A673 (cell line): ENCODE measurements around the gene AGAP1. TPM values are rescaled to one million over a fixed set of nuclear protein-coding genes. Genes with fewer than 3 reads are reported as not detected.

Source experiments
- BruUV-seq: library from RNA; stranded (reverse); fragments of 400-500 nt; replicated peaks from 2 replicates; lab custom pipeline; 2021; lab: Mats Ljungman, UMichigan
- CTCF ChIA-PET: fragments of 300-600 bp; sonication (Branson Sonifier 250); formaldehyde crosslinking; loops from one replicate; lab custom pipeline; 2022; ENCODE audit warnings: antibody characterized with exemption; lab: Charles Lee
- POLR2A ChIA-PET: fragments of 300-600 bp; sonication (Branson Sonifier 250); formaldehyde crosslinking; loops from one replicate; lab custom pipeline; 2022; ENCODE audit warnings: antibody characterized with exemption; ENCODE audit not compliant: low non-redundant PET; lab: Charles Lee
- DNase-seq: peaks from one replicate; pipeline ENCODE4 v3.0.0-alpha.2; 2015; ENCODE audit warnings: low spot score
- H3K27ac ChIP-seq: fragments of 200-600 bp; sonication (generic); 2 replicates; pipeline ENCODE4 v1.5.1; 2016; ENCODE audit warnings: mixed run types, low read depth, mild to moderate bottlenecking, mixed read lengths, antibody characterized with exemption, low read length; ENCODE audit not compliant: poor library complexity, severe bottlenecking
- H3K27me3 ChIP-seq: fragments of 200-600 bp; sonication (generic); replicated peaks from 2 replicates; pipeline ENCODE4 v1.6.1; 2017; ENCODE audit warnings: mixed run types, low read depth, mild to moderate bottlenecking, mixed read lengths, antibody characterized with exemption, low read length; ENCODE audit not compliant: insufficient read depth, poor library complexity
- H3K36me3 ChIP-seq: fragments of 200-600 bp; sonication (generic); 2 replicates; pipeline ENCODE4 v1.6.1; 2016; ENCODE audit warnings: mixed run types, mild to moderate bottlenecking, mixed read lengths, antibody characterized with exemption, low read length; ENCODE audit not compliant: insufficient read depth, poor library complexity, severe bottlenecking
- H3K4me1 ChIP-seq: fragments of 200-600 bp; sonication (generic); 2 replicates; pipeline ENCODE4 v1.6.1; 2017; ENCODE audit warnings: mixed run types, mild to moderate bottlenecking, mixed read lengths, antibody characterized with exemption, low read length; ENCODE audit not compliant: insufficient read depth, poor library complexity, severe bottlenecking
- H3K4me3 ChIP-seq: fragments of 200-600 bp; sonication (generic); 2 replicates; pipeline ENCODE4 v1.5.1; 2016; ENCODE audit warnings: low read depth, mixed run types, mild to moderate bottlenecking, mixed read lengths, low read length; ENCODE audit not compliant: poor library complexity, severe bottlenecking
- H3K9me3 ChIP-seq: fragments of 200-600 bp; sonication (generic); 2 replicates; pipeline ENCODE4 v1.6.1; 2016; ENCODE audit warnings: mixed run types, low read depth, mild to moderate bottlenecking, mixed read lengths, antibody characterized with exemption, low read length; ENCODE audit not compliant: poor library complexity, severe bottlenecking
- EZH2 ChIP-seq: fragments of 200-600 bp; sonication (generic); IDR thresholded peaks from 2 replicates; pipeline ENCODE4 v1.6.1; 2017; ENCODE audit warnings: borderline replicate concordance, low read depth, mild to moderate bottlenecking, mixed read lengths, antibody characterized with exemption, low read length; ENCODE audit not compliant: poor library complexity, severe bottlenecking
- intact Hi-C: fragments of 100-400 bp; cut with micrococcal nuclease; formaldehyde crosslinking; loops from one replicate; pipeline ENCODE4 v1.10.0; 2022; ENCODE audit not compliant: unreplicated experiment
- total RNA-seq: library from RNA; stranded (reverse); gene quantifications from 2 replicates; pipeline ENCODE4 v1.2.3, GENCODE V29; 2021
- TF ChIP-seq, protein P1 (sequence below): fragments of 300-800, 200-600 bp; sonication (generic); conservative IDR thresholded peaks from 2 replicates; pipeline ENCODE4 v1.5.1; 2017; ENCODE audit warnings: low read depth, mild to moderate bottlenecking, antibody characterized with exemption, low read length, moderate library complexity, mixed read lengths

The AGAP1 gene
- total RNA-seq, 1 experiment from 2014 or later: 25.3 TPM

DNA sequence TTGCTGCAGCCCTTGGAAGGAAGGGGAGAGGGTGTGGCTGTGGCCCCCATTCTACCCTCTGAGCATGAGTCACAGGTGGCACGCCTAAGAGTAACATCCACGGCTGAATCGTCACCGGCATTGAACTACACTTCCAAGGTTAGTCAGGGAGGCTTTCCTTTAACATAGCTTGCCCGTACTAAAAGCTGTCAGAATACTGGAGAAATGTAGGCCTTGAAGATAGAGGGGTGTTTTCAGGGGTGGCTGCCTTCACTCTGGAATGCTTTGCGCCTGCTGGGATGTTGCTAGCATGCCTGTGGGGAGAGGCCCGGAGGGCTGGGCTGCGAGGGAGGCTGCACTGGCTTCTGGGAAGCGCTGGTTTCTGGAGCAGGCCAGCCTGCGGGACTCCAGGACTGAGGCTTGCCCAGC is 333.7 kb downstream of the AGAP1 start:
- Histone ChIP-seq H3K27me3 (no peaks in the 10 kb centered on the region), H3K9me3 (no peaks in the 10 kb centered on the region), H3K4me3 (no peak overlapping the region), H3K27ac (no peak overlapping the region), H3K4me1 (no peaks in the 10 kb centered on the region), H3K36me3 (no peaks in the 10 kb centered on the region)
- no peak for TF ChIP-seq EZH2
- TF ChIP-seq, protein P1, sequence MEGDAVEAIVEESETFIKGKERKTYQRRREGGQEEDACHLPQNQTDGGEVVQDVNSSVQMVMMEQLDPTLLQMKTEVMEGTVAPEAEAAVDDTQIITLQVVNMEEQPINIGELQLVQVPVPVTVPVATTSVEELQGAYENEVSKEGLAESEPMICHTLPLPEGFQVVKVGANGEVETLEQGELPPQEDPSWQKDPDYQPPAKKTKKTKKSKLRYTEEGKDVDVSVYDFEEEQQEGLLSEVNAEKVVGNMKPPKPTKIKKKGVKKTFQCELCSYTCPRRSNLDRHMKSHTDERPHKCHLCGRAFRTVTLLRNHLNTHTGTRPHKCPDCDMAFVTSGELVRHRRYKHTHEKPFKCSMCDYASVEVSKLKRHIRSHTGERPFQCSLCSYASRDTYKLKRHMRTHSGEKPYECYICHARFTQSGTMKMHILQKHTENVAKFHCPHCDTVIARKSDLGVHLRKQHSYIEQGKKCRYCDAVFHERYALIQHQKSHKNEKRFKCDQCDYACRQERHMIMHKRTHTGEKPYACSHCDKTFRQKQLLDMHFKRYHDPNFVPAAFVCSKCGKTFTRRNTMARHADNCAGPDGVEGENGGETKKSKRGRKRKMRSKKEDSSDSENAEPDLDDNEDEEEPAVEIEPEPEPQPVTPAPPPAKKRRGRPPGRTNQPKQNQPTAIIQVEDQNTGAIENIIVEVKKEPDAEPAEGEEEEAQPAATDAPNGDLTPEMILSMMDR: no peak
- POLR2A ChIA-PET: no interaction called here
- BruUV-seq: no TSS peak
- CTCF ChIA-PET: no interaction called here
- no peak for DNase-seq
- intact Hi-C loops: no loop called here

DNA sequence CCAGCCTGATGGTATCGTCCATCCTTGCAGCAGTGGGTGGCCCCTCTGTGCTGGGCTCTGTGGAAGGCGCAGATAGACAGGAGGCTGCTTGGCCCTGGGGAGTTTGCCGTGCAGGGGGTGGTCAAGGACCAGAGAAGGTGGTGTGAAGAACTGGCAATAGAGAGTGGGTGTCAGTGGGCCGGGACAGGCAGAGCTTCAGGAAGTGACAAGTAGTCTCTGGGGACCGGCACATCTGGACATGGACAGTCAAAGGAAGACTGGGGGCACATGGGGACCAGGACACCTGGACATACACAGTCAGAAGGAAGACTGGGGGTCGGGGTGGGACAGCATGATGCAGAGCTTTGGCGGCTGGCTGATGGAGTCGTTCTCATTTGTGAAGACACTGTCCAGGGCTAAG is 335.9 kb downstream of the AGAP1 start:
- Histone ChIP-seq H3K27ac (no peak overlapping the region), H3K4me3 (no peak overlapping the region), H3K27me3 (no peaks in the 10 kb centered on the region), H3K4me1 (no peaks in the 10 kb centered on the region), H3K36me3 (no peaks in the 10 kb centered on the region), H3K9me3 (no peaks in the 10 kb centered on the region)
- intact Hi-C loops: no loop called here
- TF ChIP-seq, protein P1: no peak
- TF ChIP-seq EZH2: no peak
- no TSS peak for BruUV-seq
- DNase-seq: no peak
- POLR2A ChIA-PET: no interaction called here
- CTCF ChIA-PET: no interaction called here

DNA sequence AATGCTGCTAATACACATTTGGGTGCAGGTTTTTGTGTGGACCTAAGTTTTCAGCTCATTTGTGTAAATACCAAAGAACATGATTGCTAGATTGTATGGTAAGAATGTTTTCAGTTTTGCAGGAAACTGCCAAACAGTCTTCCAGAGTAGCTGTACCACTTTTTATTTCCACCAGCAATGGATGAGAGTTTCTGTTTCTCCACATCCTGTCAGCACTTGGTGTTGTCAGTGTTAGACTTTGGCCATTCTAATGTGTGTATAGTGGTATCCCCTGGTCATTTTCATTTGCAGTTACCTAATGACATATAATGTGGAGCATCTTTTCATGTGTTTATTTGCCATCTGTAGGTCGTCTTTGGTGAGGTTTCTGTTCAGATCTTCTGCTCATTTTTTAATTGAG is 337.9 kb downstream of the AGAP1 start:
- Histone ChIP-seq H3K27me3 (no peaks in the 10 kb centered on the region), H3K4me1 (no peaks in the 10 kb centered on the region), H3K9me3 (no peaks in the 10 kb centered on the region), H3K36me3 (no peaks in the 10 kb centered on the region), H3K27ac (no peak overlapping the region), H3K4me3 (no peak overlapping the region)
- no TSS peak for BruUV-seq
- ChIA-PET POLR2A (no interaction called here), CTCF (interaction anchor here (1.1 kb wide), 1 partner anchor 86 kb away, joined by 3 read pairs; no protein-coding TSS in a partner anchor)
- DNase-seq: no peak
- intact Hi-C loops: no loop called here
- TF ChIP-seq, protein P1: no peak
- no peak for TF ChIP-seq EZH2
